GM19351 (cell line): ENCODE data around the gene POLR2H.

Experiments used
- ATAC-seq: cut with Tn5 transposase; IDR thresholded peaks from one replicate; pipeline ENCODE4 v1.9.1; 2021; ENCODE audit warnings: mild to moderate bottlenecking, moderate library complexity; ENCODE audit not compliant: unreplicated experiment

Gene POLR2H

GRCh38 chr3:184352149-184352785 lies 9.2 kb upstream of the POLR2H start:
- ATAC-seq = no peak

GRCh38 chr3:184352897-184353545 lies 8.5 kb upstream of the POLR2H start:
- ATAC-seq = no peak

GRCh38 chr3:184353546-184353941 lies 8.0 kb upstream of the POLR2H start:
- ATAC-seq = no peak

- ATAC-seq = no peak
Measured at GRCh38 chr3:184354121-184354728, 7.3 kb upstream of the POLR2H start.

DNA sequence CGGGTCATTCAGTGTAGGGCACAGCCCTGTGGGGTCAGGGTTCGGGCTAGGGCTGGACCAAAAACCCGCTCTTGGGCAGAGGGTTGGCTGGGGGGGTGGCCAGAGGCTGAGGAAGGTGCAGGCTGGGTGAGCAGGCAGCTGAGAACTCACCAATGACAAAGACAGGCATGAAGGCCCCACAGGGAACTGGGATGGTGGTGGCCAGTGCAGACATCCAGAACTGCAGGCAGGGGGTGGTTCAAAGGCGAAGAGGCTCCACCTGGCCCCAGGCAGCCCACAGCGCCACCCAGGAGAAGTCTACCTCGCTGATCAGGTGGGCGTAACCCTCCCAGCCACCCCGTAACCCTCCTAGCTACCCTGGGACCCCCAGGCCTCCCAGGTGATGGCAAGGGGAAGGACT lies 6.8 kb upstream of the POLR2H start:
- no peak for ATAC-seq

DNA sequence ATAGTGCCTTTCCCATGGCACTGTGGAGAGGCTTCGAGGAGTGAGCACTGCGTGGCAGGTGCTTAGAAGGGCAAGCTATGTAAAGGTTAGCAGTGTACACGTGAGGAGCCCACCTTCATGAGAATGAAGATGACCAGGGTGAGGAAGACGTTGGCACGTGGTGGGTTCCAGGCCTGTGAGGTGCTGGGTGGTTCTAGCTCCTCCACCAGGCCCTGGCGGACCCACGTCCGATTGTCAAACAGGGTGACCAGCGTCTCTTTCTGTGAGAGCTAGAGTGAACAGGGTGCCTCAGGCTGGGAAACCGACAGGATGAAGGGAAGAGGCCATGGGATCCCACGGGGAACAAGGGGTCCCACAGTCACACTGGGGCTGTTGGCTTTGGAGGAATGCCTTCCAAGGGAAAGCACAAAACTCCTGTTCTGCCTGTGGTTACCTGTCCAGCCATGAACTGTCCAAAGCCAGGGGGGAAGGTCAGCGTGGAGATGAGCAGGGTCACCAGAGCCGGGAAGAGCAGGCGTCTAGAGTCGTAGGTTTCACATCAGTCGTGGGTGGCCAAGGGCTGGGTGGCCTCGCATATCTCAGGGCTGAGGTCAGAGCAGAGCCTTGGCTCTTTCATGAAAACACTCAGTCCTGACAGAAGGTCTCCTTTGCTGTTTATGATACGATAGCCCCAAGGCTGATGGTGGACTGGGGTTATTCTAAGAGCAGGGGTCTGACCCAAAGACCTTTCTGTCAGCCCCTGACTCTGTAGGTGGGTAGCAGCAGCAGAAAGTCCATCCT lies 6.1 kb upstream of the POLR2H start:
- ATAC-seq = no peak

GRCh38 chr3:184357248-184358123 lies 4.0 kb upstream of the POLR2H start:
- no peak for ATAC-seq

- ATAC-seq = no peak
Measured at GRCh38 chr3:184358124-184358767, 3.3 kb upstream of the POLR2H start.

GRCh38 chr3:184358921-184359350 lies 2.6 kb upstream of the POLR2H start:
- ATAC-seq = no peak

- ATAC-seq = no peak
Measured at GRCh38 chr3:184359610-184360009, 1.9 kb upstream of the POLR2H start.

- no peak for ATAC-seq
Measured at GRCh38 chr3:184360070-184360928, 1.2 kb upstream of the POLR2H start.

GRCh38 chr3:184360929-184361531 lies 480 bp upstream of the POLR2H start:
- no peak for ATAC-seq

DNA sequence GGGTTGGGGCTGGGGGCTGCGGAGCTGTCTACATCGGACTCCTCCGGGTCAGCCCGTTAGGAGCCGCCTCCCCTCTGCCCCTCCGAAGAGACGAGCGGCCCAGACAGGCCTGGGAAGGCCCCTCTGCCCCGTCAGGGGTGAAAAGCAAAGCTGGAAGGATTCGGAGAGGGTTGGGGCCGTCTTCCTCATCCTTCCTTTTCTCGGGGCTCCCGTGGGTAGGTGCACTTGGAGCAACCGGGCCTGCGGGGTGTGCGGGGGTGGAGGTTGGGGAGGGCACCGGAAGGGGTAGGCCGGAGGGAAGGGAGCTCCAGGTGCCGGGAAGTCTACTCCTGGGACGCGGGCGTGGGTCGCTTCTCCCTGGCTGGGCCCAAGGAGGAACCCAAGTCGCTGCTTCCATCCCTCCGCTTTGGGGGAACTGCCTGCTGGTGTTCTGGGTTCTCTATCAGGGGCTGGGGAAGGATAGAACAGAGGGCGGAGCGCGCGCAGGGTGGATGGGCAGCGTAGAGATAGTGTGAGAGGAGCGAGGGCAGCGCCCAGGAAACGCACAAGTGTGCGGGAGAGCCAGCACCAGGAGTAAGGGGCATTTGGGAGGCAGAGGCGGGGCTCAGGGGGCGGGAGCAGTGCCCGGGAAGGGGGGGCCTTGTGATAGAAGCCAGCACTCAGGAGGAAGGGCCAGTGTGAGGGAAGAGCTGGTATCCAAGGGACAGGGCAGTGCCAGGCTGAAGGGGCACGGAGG lies 590 bp downstream of the POLR2H start:
- peak; percentile 3 for ATAC-seq

- ATAC-seq = peak; percentile 83
Measured at GRCh38 chr3:184362668-184363546, 1.4 kb downstream of the POLR2H start.

DNA sequence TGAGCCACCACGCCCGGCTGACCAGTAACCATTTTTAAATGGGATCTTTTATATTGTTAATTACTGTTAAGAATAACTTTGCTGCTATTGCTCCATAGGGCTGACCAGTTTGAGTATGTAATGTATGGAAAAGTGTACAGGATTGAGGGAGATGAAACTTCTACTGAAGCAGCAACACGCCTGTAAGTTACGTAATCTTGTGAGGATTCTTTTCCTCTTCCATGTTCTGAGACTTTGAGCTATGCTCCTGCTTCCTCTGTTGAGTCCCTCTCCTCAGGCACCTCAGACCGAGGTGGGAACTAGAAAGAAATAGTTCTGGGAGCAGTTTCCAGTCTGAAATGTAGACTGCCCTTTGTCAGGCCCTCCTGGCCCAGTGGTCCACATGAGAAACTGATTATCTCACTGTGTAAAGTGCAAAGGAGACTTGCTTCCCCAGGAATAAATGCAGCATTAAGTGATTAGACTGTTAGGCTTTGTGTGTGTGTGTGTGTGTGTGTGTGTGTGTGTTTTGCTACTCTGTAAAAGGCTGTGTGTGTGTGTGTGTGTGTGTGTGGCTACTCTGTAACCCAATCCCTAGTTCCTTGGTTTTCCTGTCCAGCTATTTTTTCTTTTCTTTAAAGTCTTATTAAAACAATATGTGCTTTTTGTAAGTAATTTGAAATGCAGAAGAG lies 5.2 kb downstream of the POLR2H start:
- ATAC-seq = no peak

DNA sequence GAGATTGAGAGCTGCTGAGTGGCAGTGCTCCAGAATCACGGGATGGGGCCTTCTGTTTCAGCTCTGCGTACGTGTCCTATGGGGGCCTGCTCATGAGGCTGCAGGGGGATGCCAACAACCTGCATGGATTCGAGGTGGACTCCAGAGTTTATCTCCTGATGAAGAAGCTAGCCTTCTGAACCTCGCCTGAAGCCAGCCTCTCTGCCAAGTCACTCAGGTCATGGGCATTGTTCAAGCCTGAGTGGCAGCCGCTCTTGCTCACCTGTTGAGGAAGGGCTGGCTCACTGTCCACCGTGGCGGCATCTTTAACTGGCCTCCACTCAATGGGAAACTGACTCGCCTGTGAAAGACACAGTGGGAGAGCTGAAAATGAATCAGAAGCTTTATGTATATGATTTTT lies 6.6 kb downstream of the POLR2H start:
- ATAC-seq = no peak
